AG04449 (cell line): ENCODE data around the gene ZFR.

ENCODE experiments used
- CTCF ChIA-PET: fragments of 350-600 bp; formaldehyde crosslinking; extraction: SDS; loops from one replicate; lab custom pipeline; 2021; ENCODE audit warnings: antibody characterized with exemption; lab: Yijun Ruan, JAX
- POLR2A ChIA-PET: fragments of 400-600, 350-600 bp; formaldehyde crosslinking; extraction: SDS; loops from one replicate; lab custom pipeline; 2020; ENCODE audit warnings: antibody characterized with exemption, inconsistent platforms; lab: Yijun Ruan, JAX
- DNase-seq: peaks from one replicate; pipeline ENCODE4 v3.0.0-alpha.2; 2010; ENCODE audit warnings: low read depth, low spot score
- H3K4me3 ChIP-seq: 2 replicates; pipeline ENCODE4 v1.5.1; 2011; ENCODE audit warnings: low read depth, mild to moderate bottlenecking, control low read depth, low read length
- TF ChIP-seq, protein P1 (sequence below): IDR thresholded peaks from one replicate; pipeline ENCODE4 v1.5.1; 2011; ENCODE audit warnings: mild to moderate bottlenecking, moderate library complexity, low read length, control low read depth, inconsistent platforms; ENCODE audit not compliant: insufficient read depth; ENCODE audit errors: missing control alignments

Gene ZFR

DNA sequence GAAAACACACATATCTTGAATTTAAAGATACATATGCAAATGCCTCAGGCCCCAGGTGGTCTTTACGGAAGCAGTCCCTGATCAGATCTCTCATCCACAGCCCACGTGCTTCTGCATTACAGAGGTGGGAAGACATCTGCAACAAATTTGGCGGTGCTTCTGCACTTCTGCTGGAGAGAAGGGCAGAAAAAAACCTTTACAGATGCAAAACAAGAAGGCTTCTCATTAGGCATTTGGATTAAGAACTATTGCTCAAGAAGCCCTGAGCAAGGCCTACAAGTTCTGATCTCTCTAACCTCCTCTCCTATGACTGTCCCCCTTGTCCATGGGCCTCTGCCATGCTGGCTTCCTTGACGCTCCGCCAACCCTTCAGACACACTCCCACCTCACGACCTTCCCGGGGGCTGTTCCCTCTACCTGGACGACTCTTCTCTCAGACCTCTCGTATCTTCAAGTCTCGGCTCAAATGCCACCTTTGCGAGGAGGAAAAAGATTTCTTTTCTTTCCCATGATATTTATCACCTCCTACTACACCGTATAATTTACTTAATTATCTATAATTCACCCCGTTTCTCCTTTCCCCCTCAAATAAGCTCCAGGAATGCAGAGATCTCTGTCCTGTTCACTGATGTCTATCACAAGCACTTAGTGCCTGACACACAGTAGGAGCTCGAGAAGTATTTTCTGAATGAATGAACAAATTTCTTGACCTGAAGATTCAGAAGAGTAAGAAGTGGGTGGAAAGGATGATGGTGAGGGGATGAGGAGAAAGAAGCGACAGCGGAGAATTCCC lies 132.9 kb downstream of the ZFR start:
- TF ChIP-seq, protein P1, sequence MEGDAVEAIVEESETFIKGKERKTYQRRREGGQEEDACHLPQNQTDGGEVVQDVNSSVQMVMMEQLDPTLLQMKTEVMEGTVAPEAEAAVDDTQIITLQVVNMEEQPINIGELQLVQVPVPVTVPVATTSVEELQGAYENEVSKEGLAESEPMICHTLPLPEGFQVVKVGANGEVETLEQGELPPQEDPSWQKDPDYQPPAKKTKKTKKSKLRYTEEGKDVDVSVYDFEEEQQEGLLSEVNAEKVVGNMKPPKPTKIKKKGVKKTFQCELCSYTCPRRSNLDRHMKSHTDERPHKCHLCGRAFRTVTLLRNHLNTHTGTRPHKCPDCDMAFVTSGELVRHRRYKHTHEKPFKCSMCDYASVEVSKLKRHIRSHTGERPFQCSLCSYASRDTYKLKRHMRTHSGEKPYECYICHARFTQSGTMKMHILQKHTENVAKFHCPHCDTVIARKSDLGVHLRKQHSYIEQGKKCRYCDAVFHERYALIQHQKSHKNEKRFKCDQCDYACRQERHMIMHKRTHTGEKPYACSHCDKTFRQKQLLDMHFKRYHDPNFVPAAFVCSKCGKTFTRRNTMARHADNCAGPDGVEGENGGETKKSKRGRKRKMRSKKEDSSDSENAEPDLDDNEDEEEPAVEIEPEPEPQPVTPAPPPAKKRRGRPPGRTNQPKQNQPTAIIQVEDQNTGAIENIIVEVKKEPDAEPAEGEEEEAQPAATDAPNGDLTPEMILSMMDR: no peak
- ChIA-PET CTCF (interaction anchor here (0.6 kb wide), 1 partner anchor 8 kb away, joined by 3 read pairs; no protein-coding TSS in a partner anchor), POLR2A (no interaction called here)
- DNase-seq: no peak
- H3K4me3 ChIP-seq: peak overlapping the region; percentile 64

DNA sequence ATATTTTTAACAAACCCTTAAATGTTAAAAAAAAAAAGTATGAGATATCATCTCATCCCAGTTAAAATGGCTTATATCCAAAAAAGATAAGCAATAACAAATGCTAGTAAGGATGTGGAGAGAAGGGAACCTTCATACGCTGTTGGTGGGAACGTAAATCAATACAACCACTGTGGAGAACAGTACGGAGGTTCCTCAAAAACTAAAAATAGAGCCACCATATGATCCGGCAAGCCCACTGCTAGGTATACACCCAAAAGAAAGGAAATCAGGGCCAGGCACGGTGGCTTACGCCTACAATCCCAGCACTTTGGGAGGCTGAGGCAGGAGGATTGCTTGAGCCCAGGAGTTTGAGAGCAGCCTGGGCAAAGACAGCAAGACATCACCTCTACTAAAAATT lies 134.8 kb downstream of the ZFR start:
- TF ChIP-seq, protein P1: no peak
- ChIA-PET POLR2A (no interaction called here), CTCF (interaction anchor here (1.4 kb wide), 1 partner anchor 20 kb away, joined by 3 read pairs; no protein-coding TSS in a partner anchor)
- H3K4me3 ChIP-seq: no peak overlapping the region
- no peak for DNase-seq

DNA sequence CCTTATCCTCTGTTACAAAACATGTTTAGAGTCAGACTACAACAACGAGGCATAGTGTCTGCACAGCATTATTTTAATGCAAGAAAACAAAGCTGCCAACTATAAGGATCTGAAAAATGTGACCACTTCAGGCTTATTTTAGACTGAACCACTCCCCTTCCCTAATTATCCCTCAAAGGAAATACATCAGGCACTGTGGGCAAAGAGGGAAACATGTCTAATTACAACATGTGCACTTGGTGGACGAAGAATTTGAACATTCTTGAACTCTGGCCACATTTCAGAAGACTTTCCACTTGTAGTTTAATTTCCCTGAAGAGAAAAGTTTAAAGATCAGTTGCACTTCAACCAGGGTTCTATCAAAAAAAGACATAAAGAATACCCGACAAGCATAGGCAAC lies 135.6 kb downstream of the ZFR start:
- ChIA-PET POLR2A (no interaction called here), CTCF (no interaction called here)
- TF ChIP-seq, protein P1: no peak
- no peak overlapping the region for H3K4me3 ChIP-seq
- DNase-seq: no peak

DNA sequence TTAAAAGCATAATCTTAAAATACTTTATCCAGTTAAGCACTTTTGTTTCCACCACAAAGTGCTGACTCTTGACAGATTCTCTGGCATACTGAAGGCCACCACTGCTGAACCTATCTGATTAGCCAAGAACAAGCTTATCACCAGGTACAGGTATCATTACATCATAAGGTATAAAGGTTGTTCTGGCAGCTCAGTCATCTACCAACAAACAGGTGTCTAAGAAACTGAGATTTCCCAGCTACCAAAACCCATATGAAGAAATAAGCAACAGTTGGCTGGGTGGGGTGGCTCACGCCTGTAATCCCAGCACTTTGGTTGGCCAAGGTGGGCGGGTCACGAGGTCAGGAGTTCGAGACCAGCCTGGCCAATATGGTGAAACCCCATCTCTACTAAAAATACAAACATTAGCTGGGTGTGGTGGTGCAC lies 136.8 kb downstream of the ZFR start:
- H3K4me3 ChIP-seq: no peak overlapping the region
- DNase-seq: no peak
- POLR2A ChIA-PET: no interaction called here
- CTCF ChIA-PET: interaction anchor here (0.8 to 2.5 kb wide), 3 partner anchors 21 to 76 kb away, joined by 3 to 10 read pairs (median 4); no protein-coding TSS in a partner anchor
- TF ChIP-seq, protein P1: no peak

DNA sequence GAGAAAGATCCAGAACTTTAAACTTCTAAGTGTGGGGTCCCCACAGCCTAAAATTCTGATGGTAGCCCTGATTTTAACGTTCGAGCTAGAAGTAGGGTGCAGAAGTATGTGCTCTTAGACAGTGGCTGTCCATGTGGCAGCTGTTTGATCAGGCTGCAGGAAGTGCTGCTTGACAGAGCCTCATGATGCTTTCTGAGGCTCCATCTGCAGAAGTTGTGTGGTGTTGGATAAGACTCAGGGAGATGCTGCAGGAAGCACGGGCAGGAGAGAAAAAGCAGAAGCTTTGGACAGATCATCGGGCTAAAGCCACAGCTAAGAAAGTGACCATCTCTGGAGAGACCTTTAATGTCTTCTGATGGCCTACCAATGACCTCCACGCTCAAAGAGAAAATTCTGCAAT lies 139.9 kb downstream of the ZFR start:
- POLR2A ChIA-PET: interaction anchor here (0.6 kb wide), 1 partner anchor 9 kb away, joined by 3 read pairs; no protein-coding TSS in a partner anchor
- no peak for DNase-seq
- TF ChIP-seq, protein P1: no peak
- CTCF ChIA-PET: no interaction called here
- H3K4me3 ChIP-seq: no peak overlapping the region
